Activated CD4-positive, alpha-beta T cell treated with anti-CD3 and anti-CD28 coated beads, Interleukin-2, amount 10 ng/mL, durations not matched to agents 7 days and 5 days (primary cell): ENCODE data around the gene KIAA0319L. TPM values are rescaled to one million over a fixed set of nuclear protein-coding genes. Genes with fewer than 3 reads are reported as not detected.

ENCODE experiments used
- CTCF ChIA-PET: fragments of 350-600 bp; sonication (Branson Sonifier 250); formaldehyde crosslinking; loops from one replicate; lab custom pipeline; 2021; ENCODE audit warnings: antibody characterized with exemption; lab: Charles Lee
- POLR2A ChIA-PET: fragments of 350-600 bp; sonication (Branson Sonifier 250); formaldehyde crosslinking; loops from one replicate; lab custom pipeline; 2021; ENCODE audit warnings: antibody characterized with exemption; lab: Charles Lee
- DNase-seq: peaks from one replicate; pipeline ENCODE4 v3.0.0-alpha.2; 2020
- H3K27ac Mint-ChIP-seq: one replicate; pipeline ENCODE4 v1.8.0; 2021; ENCODE audit warnings: mild to moderate bottlenecking, moderate library complexity, mixed read lengths
- H3K27me3 Mint-ChIP-seq: one replicate; pipeline ENCODE4 v1.8.0; 2021; ENCODE audit warnings: mixed read lengths
- H3K36me3 Mint-ChIP-seq: one replicate; pipeline ENCODE4 v1.8.0; 2021; ENCODE audit warnings: low read depth, mixed read lengths
- H3K4me1 Mint-ChIP-seq: one replicate; pipeline ENCODE4 v1.8.0; 2021; ENCODE audit warnings: mixed read lengths
- H3K4me3 Mint-ChIP-seq: one replicate; pipeline ENCODE4 v1.8.0; 2021; ENCODE audit warnings: mild to moderate bottlenecking, moderate library complexity, mixed read lengths
- H3K9me3 Mint-ChIP-seq: one replicate; pipeline ENCODE4 v1.8.0; 2021; ENCODE audit warnings: mixed read lengths
- total RNA-seq, 2 experiments: library from RNA; stranded (reverse); gene quantifications; one replicate each; pipeline ENCODE4 v1.2.3, GENCODE V29; 2021

Gene KIAA0319L
- total RNA-seq, 2 experiments from 2014 or later, result 37.6 to 46.3 TPM

GRCh38 chr1:35443768-35444518 lies 113.3 kb downstream of the KIAA0319L start:
- POLR2A ChIA-PET, result interaction anchor here (0.6 kb wide), 1 partner anchor 108 kb away, joined by 4 read pairs; no protein-coding TSS in a partner anchor
- Mint-ChIP-seq H3K4me1 (peaks cover 18% of the 10 kb centered on the region), H3K9me3 (no peaks in the 10 kb centered on the region), H3K27me3 (no peaks in the 10 kb centered on the region), H3K27ac (no peak overlapping the region), H3K36me3 (peaks cover 17% of the 10 kb centered on the region), H3K4me3 (no peak overlapping the region)
- CTCF ChIA-PET, result interaction anchor here (0.6 to 3.0 kb wide), 6 partner anchors 10 to 242 kb away, joined by 3 to 9 read pairs (median 6); partner anchors contain the start of genes KIAA0319L and NCDN
- no peak for DNase-seq

DNA sequence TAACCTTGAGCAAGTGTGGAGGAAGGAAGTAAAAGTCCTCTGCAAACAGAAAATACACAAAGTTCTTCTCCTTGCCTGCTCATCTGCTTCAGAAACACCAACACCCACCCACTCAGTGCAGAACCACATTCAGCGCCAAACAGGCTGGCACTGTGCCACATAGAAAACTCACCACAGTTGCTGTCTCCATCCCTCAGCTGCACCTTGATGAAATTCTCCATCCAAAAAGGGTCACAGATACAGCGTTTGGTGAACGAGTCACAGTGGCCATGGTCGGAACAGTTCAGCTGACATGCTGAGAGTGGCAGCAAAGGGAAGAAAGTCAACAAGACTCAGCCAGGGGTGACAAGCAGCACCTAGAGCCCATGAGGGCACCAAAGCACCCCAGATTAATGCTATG lies 114.5 kb downstream of the KIAA0319L start:
- Mint-ChIP-seq H3K4me3 (no peak overlapping the region), H3K27ac (no peak overlapping the region), H3K27me3 (no peaks in the 10 kb centered on the region), H3K36me3 (peaks cover 14% of the 10 kb centered on the region), H3K4me1 (peaks cover 13% of the 10 kb centered on the region), H3K9me3 (no peaks in the 10 kb centered on the region)
- ChIA-PET CTCF (interaction anchor here (1.1 to 6.8 kb wide), 4 partner anchors 8 to 122 kb away, joined by 3 to 37 read pairs (median 8); no protein-coding TSS in a partner anchor), POLR2A (no interaction called here)
- DNase-seq, result no peak

DNA sequence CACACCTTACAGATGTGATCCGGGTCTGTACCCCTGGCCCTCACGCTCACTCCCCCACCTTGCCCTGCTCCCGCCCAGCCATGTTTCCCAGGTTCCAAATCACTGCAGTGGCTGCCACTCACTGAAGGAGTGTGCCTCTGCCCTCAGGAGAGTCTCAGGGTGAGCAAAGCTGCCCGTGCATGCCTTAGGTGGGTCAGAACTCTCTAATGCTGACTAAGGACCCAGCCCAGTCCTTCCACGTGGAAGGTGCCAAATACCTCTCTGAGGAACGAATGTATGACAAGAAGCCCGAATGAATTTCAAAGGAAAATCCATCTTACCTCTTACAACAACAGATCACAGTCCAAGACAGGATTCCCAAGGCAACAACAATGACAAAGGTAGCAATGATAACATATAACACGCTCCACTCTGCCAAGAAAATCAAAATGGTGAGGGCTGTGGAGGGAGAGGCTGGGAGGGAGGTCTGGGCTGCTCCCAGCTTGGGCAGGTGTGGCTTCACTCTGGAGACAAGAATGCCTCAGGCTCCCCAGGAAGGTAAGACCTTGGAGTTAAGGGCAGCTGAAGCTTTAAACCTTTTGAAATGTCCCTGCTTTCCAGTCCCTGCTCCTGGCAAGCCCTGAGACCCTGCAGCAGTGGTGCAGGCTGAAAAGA lies 115.2 kb downstream of the KIAA0319L start:
- Mint-ChIP-seq H3K4me3 (no peak overlapping the region), H3K27ac (no peak overlapping the region), H3K9me3 (no peaks in the 10 kb centered on the region), H3K36me3 (peaks cover 8% of the 10 kb centered on the region), H3K4me1 (peaks cover 7% of the 10 kb centered on the region), H3K27me3 (no peaks in the 10 kb centered on the region)
- no peak for DNase-seq
- ChIA-PET CTCF (interaction anchor here (1.1 to 6.8 kb wide), 3 partner anchors 8 to 119 kb away, joined by 3 to 37 read pairs (median 9); no protein-coding TSS in a partner anchor), POLR2A (no interaction called here)

DNA sequence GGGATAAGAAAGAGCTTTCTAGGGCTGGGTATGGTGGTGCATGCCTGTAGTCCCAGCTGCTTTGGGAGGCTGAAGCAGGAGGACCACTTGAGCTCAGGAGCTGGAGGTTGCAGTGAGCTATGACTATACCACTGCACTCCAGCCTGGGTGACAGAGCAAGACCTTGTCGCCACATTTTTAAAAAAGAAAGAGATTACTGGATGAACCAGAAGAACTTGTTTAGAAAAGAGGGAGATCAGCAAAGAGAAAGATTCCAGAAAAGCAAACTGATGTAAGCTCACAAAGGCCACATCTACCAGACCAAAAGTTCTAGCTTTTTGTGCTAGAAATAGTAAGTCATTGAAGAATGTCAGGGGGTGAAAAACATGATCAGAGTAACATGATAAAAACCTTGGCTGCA lies 117.6 kb downstream of the KIAA0319L start:
- Mint-ChIP-seq H3K27ac (no peak overlapping the region), H3K4me3 (no peak overlapping the region), H3K27me3 (no peaks in the 10 kb centered on the region), H3K9me3 (no peaks in the 10 kb centered on the region), H3K36me3 (peaks cover 10% of the 10 kb centered on the region), H3K4me1 (peaks cover 7% of the 10 kb centered on the region)
- ChIA-PET CTCF (interaction anchor here (1.3 to 6.8 kb wide), 5 partner anchors 11 to 287 kb away, joined by 3 to 37 read pairs (median 4); no protein-coding TSS in a partner anchor), POLR2A (no interaction called here)
- no peak for DNase-seq

- POLR2A ChIA-PET, result no interaction called here
- peaks cover 6% of the 10 kb centered on the region for H3K4me1 Mint-ChIP-seq
- no peaks in the 10 kb centered on the region for H3K9me3 Mint-ChIP-seq
- H3K27me3 Mint-ChIP-seq, result no peaks in the 10 kb centered on the region
- no peak overlapping the region for H3K27ac Mint-ChIP-seq
- peaks cover 22% of the 10 kb centered on the region for H3K36me3 Mint-ChIP-seq
- CTCF ChIA-PET, result interaction anchor here (6.8 kb wide), 1 partner anchor 13 kb away, joined by 37 read pairs; no protein-coding TSS in a partner anchor
- DNase-seq, result no peak
- no peak overlapping the region for H3K4me3 Mint-ChIP-seq
Observed at GRCh38 chr1:35437200-35437599, 120.0 kb downstream of the KIAA0319L start.

DNA sequence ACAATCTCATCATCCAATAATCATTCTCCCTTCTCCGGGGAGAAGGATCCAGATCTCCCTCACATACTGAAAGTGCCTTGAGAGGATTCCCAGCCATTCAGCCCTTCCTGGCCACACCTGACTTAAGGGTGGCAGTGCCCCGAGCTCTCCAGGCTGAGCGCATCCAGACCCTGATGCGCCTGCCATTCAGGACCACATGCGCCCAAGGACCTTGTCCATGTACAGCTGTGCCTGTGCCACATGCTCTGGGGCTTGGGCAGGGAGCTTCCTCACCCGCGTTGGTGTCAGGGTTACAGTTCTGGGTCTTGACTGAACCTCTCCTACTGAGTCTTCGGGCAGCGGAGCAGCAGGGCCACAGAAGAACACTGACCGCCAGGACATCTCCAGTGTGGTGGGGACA lies 121.1 kb downstream of the KIAA0319L start:
- H3K36me3 Mint-ChIP-seq, result peaks cover 21% of the 10 kb centered on the region
- H3K27ac Mint-ChIP-seq, result no peak overlapping the region
- no peak for DNase-seq
- no peak overlapping the region for H3K4me3 Mint-ChIP-seq
- ChIA-PET POLR2A (no interaction called here), CTCF (no interaction called here)
- no peaks in the 10 kb centered on the region for H3K9me3 Mint-ChIP-seq
- peaks cover 11% of the 10 kb centered on the region for H3K4me1 Mint-ChIP-seq
- no peaks in the 10 kb centered on the region for H3K27me3 Mint-ChIP-seq

DNA sequence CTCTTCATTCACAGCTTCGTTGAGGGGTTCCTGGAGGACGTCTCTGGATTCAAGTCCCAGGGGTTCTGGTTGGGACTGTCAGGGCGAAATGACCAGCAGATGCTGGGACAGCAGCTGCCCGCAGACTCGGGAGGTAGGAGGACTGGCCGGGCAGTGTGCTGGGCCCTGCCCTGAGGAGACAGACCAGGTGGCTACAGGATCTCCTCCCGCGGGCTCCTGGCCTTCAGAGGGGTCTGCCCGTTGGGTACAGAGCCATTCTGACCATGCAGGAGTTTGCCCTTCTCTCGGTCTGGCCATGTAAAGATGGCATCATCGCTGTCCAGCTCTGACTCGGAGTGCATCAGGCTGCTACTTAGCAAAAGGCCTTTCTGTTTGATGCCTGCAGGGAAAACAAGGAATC lies 122.5 kb downstream of the KIAA0319L start:
- POLR2A ChIA-PET, result no interaction called here
- Mint-ChIP-seq H3K4me3 (no peak overlapping the region), H3K4me1 (peaks cover 11% of the 10 kb centered on the region), H3K27ac (no peak overlapping the region), H3K27me3 (no peaks in the 10 kb centered on the region), H3K36me3 (peaks cover 24% of the 10 kb centered on the region), H3K9me3 (no peaks in the 10 kb centered on the region)
- DNase-seq, result no peak
- CTCF ChIA-PET, result interaction anchor here (1.6 kb wide), 1 partner anchor 16 kb away, joined by 5 read pairs; no protein-coding TSS in a partner anchor

DNA sequence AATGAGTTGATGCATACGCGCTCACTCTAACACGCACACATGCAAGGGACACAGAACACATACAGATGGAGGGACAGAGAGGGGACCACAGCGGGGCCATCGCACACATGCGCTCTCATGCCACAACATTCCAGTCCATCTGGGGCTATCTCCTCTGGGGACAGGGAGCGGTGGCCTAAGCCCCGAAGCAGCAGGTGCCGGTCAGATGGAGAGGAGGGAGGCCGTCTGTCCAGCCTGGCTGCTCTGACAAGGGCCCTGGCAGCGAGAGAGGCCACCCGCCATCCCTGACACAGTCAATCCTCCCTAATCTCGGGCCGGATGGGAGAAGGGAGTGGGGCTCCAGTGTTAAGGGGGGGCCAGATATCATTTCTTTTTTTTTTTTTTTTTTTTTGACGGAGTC lies 123.5 kb downstream of the KIAA0319L start:
- Mint-ChIP-seq H3K9me3 (no peaks in the 10 kb centered on the region), H3K4me3 (no peak overlapping the region), H3K36me3 (peaks cover 24% of the 10 kb centered on the region), H3K4me1 (peaks cover 11% of the 10 kb centered on the region), H3K27ac (no peak overlapping the region), H3K27me3 (no peaks in the 10 kb centered on the region)
- no peak for DNase-seq
- CTCF ChIA-PET, result interaction anchor here (1.6 kb wide), 1 partner anchor 17 kb away, joined by 5 read pairs; no protein-coding TSS in a partner anchor
- POLR2A ChIA-PET, result no interaction called here

DNA sequence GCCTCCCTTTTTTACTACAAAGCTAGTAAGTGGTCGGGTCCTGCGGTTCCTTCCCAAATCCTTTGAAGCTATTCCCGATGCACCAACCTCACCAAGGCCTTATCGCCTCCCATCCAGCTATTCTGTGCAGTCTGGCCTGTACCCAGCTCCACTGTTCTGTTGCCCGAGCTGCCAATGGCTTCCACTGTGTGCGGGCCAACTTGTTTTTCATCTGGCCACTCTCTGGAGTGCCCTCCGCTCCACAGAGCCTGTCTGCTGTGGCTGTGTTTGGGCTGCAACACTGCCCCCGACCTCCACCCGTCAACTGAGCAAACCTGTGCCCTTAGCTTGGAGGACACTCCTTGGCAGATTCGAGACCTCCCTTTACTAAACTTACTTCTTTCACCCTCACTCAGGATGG lies 125.0 kb downstream of the KIAA0319L start:
- no peak for DNase-seq
- H3K36me3 Mint-ChIP-seq, result peaks cover 22% of the 10 kb centered on the region
- ChIA-PET CTCF (interaction anchor here (1.9 to 2.4 kb wide), 2 partner anchors 11 to 20 kb away, joined by 6 to 9 read pairs; no protein-coding TSS in a partner anchor), POLR2A (no interaction called here)
- H3K4me3 Mint-ChIP-seq, result no peak overlapping the region
- no peak overlapping the region for H3K27ac Mint-ChIP-seq
- H3K4me1 Mint-ChIP-seq, result peaks cover 11% of the 10 kb centered on the region
- H3K27me3 Mint-ChIP-seq, result no peaks in the 10 kb centered on the region
- no peaks in the 10 kb centered on the region for H3K9me3 Mint-ChIP-seq

DNA sequence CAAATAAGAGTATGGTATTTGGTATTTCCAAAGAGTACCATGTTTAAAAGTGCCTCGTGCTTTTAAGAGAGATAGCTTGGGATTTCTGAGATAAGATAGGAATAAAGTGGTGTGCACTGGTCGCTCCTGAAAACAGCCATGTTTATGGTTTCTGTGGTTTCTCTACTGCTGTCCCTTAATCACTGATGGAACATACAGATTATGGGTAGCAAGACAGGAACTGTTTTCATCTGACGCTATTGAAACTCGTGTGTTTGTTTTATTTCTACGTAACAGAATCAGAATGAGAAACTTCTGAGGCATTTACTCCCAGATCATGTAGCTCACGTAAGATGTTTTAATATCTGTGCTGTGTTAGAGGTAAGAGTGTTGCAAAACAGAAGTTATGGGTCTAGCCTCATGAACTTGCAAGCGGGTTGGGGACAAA lies 126.0 kb downstream of the KIAA0319L start:
- Mint-ChIP-seq H3K36me3 (peaks cover 22% of the 10 kb centered on the region), H3K9me3 (no peaks in the 10 kb centered on the region), H3K4me1 (peaks cover 11% of the 10 kb centered on the region), H3K4me3 (no peak overlapping the region), H3K27ac (no peak overlapping the region), H3K27me3 (no peaks in the 10 kb centered on the region)
- CTCF ChIA-PET, result interaction anchor here (0.8 to 2.4 kb wide), 3 partner anchors 12 to 21 kb away, joined by 3 to 9 read pairs (median 6); no protein-coding TSS in a partner anchor
- POLR2A ChIA-PET, result interaction anchor here (0.5 kb wide), 1 partner anchor 986 kb away, joined by 3 read pairs; no protein-coding TSS in a partner anchor
- DNase-seq, result no peak

DNA sequence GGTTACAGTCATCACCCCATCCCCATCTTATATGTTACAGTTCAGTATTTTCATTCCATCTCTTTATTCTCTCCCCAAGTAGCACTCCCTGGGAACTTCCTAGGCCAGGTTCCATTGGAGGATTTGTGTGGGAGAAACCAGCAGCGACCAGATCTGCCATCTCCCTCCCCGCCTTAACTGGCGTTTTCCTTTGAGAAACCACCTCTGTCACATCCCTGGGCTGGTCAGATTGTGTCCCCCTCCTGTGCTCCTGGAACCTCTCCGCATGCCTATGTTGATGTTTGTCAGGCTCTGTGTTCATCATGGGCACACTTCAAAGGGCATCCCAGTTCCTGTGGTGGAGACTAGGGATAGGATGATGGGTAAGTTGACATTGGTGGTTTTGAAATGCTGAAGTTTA lies 126.4 kb downstream of the KIAA0319L start:
- Mint-ChIP-seq H3K27ac (no peak overlapping the region), H3K4me3 (no peak overlapping the region), H3K9me3 (no peaks in the 10 kb centered on the region), H3K4me1 (peaks cover 11% of the 10 kb centered on the region), H3K36me3 (peaks cover 22% of the 10 kb centered on the region), H3K27me3 (no peaks in the 10 kb centered on the region)
- POLR2A ChIA-PET, result no interaction called here
- no peak for DNase-seq
- CTCF ChIA-PET, result interaction anchor here (2.4 kb wide), 1 partner anchor 13 kb away, joined by 9 read pairs; no protein-coding TSS in a partner anchor

- Mint-ChIP-seq H3K9me3 (no peaks in the 10 kb centered on the region), H3K27me3 (no peaks in the 10 kb centered on the region), H3K27ac (peak overlapping the region; percentile 42), H3K4me1 (peaks cover 11% of the 10 kb centered on the region), H3K36me3 (peaks cover 14% of the 10 kb centered on the region), H3K4me3 (no peak overlapping the region)
- ChIA-PET POLR2A (no interaction called here), CTCF (interaction anchor here (0.6 kb wide), 1 partner anchor 33 kb away, joined by 3 read pairs; no protein-coding TSS in a partner anchor)
- no peak for DNase-seq
Observed at GRCh38 chr1:35428360-35428759, 128.8 kb downstream of the KIAA0319L start.
